ENCODE measurements around the gene CDH4.

Gene CDH4

GRCh38 chr20:61948586-61949362 lies 696.7 kb downstream of the CDH4 start:
- no peak for DNase-seq

DNA sequence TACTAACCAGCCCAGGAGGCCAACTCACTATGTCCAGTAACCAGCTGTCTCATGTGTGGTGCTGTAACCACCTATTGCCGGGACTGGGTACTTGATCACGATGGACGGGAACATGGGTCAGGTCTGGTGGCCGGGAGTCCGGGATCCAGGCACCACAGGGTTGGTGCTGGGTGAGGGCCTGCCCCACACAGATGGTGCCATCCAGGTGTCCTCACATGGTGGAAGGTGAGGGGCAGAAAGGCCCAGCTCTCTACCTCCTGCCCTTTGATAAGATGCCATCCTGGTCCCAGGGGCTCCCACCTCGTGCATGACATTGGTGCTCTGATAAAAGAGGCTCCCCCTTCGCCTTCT lies 697.3 kb downstream of the CDH4 start:
- no peak for DNase-seq

- no peak for DNase-seq
Measured at GRCh38 chr20:61949714-61950640, 697.9 kb downstream of the CDH4 start.

- DNase-seq: no peak
Measured at GRCh38 chr20:61950641-61951071, 698.6 kb downstream of the CDH4 start.

GRCh38 chr20:61951695-61952533 lies 699.9 kb downstream of the CDH4 start:
- no peak for DNase-seq

DNA sequence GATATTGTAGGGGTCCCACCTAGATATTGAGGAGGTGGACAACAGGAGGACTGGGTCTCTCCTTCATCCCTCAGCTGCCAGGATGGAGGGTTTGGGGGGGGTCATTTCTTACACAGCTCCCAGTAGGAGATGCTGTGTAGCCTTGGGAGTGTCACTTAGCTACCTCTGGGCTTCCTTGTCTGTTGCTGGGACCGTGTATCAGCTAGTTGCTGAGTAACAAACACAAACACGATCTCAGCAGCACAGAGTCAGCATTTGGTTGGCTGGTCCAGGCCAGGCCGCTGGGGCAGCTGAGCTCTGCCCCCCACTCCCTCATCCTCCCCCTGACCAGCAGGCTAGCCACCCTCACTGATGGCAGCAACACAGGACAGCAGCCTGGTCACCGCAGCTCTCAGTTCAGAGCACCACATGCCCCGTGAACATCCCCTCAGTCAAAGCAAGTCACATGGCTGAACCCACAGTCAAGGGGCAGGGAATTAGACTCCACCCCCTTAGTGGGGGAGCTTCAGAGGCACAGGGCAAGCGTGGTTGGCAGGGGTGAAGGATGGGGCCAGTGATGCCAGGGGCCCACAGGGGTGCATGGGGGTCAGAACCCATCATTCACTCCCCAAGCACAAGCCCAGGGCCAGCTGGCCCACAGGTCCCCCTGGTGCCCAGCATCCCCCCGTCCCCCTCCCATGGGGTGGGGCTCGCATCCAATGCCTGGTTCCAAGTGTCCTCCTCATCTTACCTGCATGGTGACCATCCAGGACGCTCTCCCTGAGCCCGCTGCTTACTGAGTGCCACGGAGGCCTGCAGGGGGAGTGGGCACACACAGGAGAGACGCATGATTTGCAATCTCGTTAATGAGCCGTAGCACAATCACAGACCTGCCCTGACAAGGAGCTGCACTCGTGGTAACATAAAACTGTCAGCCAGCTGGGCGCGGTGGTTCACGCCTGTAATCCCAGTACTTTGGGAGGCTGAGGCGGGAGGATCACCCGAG lies 701.3 kb downstream of the CDH4 start:
- DNase-seq: no peak

DNA sequence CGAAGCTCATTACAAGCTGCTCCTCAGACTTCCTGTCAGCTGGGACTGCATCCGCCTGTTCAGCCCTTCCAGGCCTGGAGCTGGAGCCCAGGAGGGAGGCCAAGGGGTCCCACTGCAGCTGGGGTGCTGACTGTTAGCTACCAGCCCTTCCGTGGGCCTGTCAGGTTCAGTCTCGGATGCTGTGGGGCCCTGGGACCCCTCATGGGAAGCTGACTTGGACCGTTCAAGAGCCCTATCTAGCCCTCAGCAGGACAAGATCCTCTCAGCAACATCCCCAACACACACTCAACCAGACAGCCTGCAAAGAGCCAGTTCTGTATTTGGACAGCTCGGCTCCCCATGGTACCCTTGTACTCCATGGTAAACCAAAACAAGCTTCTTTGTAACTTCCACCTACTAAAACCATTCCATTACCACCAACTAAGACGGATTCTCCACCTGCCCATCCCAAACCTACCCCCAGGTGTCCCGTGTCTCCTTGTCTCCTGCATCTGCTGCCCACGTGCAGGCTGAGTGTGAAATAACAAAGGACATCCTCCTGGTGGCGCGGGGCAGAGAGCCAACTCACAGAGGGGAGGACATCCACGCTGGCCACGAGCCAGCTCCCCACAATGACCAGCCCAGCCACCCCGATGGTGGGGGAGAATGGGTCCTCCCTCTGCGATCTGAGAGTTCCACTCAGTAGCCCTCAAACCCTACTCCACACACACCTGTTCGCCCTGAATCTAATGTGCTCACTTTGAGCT lies 702.4 kb downstream of the CDH4 start:
- DNase-seq: no peak

DNA sequence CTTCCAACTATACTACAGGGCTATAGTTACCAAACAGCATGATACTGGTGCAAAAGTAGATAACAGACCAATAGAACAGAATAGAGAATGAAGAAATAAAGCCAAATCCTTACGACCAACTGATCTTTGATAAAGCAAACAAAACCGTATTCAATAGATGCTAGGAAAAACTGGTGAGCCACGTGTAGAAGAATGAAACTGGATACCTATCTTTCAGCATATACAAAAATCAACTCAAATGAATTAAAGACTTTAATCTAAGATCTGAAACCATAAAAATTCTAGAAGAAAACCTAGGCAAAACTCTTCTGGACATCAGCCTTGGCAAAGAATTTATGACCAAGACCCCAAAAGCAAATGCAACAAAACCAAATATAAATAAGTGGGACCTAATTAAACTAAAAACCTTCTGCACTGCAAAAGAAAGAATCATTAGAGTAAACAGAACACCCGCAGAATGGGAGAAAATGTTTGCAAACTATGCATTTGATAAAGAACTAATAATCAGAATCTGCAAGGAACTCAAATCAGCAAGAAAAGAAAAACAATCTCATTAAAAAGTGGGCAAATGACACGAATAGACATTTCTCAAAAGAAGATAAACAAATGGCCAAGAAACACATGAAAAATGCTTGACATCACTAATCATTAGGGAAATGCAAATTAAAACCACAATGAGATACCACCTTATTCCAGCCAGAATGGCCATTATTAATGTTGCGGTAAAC lies 703.8 kb downstream of the CDH4 start:
- no peak for DNase-seq

DNA sequence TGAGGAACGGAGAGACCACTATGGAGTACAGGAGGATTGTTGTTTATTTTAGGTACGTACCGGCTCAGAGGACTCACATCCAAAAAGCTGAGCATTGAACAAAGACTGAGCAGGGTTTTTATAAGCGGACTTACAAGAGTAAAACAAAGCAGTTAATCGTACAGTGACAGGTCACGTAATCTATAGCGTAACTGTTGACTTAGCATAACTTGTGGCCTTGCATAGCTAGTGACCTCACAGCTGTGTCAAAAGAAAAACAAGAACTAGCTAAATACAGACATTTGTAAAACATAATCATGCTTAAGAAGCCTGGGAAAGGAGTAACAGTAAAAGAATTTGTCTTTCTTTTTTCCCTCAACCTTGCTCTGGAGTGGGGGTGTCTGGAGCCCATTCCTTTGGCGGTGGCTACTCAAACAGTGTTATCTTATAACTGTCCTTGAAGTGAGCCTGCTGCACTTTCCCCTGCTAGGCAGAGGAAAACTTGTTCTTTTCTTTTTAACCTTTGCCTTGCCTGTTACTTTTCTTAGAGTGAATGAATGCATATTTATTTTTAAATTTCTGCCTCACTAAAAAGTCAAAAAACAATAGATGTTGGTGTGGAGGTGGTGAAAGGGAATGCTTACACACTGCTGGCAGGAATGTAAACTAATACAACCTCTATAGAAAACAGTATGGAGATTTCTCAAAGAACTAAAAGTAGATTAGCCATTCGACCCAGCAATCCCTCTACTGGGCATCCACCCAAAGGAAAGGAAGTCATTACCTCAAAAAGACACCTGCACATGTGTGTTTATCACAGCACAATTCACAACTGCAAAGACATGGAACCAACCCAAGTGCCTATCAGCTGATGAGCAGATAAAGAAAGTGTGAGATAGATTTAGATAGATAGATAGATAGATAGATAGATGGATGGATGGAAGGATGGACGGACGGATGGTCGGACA lies 704.6 kb downstream of the CDH4 start:
- no peak for DNase-seq

- no peak for DNase-seq
Measured at GRCh38 chr20:61957961-61958715, 706.1 kb downstream of the CDH4 start.

DNA sequence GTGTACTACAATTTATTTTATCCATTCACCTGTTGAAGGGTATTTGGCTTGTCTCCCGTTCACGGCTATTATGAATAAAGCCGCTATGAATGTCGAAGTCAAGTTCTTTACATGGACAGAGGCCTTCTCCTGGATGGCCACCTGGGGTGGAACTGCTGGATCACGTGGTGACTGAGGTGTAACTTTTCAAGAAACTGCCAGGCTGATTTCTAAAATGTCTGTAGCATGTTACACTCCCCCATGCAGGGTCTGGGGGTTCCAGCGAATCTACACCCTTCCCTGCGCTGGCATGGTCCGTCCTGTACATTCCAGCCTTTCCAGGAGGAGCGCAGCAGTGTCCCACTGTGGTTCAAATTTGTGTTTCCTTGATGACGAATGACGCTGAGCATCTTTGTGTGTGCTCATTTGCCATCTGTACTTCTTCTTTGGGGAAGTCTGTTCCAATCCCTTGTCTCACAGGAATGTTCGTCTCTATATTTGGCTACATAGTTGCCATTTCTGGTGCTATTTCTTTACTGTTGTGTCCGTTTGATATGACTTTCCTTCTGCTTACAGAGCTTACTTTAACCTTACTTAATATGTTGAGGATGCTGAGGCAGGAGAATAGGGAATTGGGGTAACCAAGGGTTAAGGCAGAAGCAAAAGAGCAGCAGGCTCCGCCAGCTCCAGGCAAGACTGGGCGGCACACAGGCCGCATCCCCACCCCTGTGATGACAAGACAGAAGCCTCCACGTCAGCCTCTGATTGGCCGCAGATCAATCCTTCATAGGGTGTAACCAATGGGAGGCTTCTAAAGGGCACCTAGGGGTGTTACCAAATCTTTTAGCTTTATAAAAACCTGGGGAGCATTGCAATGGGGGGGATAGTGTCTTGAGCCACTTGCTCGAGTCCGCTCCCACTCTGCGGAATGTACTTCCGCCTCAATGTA lies 707.0 kb downstream of the CDH4 start:
- no peak for DNase-seq

DNA sequence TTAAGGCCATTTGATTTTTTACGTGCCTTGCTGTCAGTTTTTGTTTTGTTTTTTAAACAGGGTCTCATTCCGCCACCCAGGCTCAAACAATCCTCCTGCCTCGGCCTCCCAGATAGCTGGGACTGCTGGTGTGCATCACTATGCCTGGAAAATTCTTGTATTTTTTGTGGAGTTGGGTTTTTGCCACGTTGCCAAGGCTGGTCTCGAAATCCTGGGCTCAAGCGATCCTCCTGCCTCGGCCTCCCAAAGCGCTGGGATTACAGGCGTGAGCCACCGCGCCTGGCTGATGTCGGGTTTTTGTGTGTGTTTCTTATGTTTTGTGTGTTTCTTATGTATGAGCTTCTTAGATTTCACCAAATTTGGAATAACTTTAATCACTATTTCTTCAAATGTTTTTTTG lies 708.8 kb downstream of the CDH4 start:
- no peak for DNase-seq

GRCh38 chr20:61963149-61963548 lies 711.1 kb downstream of the CDH4 start:
- no peak for DNase-seq

DNA sequence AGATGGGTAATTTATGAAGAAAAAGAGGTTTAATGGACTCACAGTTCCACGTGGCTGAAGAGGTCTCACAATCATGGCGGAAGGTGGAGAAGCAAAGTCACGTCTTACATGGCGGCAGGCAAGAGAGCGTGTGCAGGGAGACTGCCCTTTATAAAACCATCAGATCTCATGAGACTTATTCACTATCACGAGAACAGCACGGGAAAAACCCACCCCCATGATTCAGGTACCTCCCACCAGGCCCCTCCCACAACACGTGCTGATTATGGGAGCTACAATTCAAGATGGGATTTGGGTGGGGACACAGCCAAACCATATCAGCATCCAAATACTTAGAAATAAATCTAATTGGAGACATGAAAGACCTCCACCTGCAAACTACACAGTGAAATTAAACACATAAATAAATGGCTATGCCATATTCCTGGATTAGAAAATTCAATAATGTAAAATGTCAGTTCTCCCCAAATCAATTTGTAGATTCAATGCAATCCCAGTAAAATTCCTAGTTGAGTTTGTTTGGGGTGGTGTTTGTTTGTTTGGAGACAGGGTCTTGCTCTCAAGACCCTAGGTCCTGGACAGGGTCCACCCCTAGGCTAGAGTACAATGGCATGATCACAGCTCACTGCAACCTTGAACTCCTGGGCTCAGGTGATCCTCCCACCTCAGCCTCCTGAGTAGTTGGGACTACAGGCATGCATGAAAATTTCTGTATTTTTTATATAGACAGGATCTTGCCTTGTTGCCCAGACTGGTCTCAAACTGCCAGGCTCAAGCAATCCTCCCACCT lies 712.0 kb downstream of the CDH4 start:
- no peak for DNase-seq

- no peak for DNase-seq
Measured at GRCh38 chr20:61964675-61965605, 712.9 kb downstream of the CDH4 start.

Measured in SIG-M5 (cell line).